HG03442 (cell line): ENCODE measurements around the gene RSRC1.
A peak's percentile ranks its signal among the peaks of the same experiment; 100 is the strongest.
"Not testable (repeated sequence)": the region's sequence is repeated elsewhere in the genome, so short reads cannot be mapped to it uniquely, and the experiment has no call there.

Experiments used
- ATAC-seq: cut with Tn5 transposase; IDR thresholded peaks from one replicate; pipeline ENCODE4 v1.9.1; 2021; ENCODE audit warnings: mild to moderate bottlenecking, moderate library complexity; ENCODE audit not compliant: unreplicated experiment

The RSRC1 gene

DNA sequence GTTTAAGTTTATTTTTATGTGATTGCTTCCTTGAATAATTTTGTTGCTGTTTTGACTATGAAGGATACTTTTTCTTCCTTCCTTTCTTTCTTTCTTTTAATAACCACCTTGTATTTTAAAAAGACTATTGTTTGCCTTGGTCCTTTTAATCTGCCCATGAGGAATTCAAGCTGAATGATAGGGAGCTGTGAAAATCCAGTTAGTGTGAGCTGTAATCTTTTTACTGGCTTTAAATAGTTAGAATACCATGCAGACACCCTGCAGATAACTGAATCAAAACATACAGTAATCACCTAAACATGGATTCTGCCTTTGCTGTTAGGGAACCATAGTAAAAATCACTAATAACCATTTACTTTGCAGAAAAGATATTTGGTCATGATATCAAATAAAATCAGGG lies 110.7 kb downstream of the RSRC1 start:
- no peak for ATAC-seq

DNA sequence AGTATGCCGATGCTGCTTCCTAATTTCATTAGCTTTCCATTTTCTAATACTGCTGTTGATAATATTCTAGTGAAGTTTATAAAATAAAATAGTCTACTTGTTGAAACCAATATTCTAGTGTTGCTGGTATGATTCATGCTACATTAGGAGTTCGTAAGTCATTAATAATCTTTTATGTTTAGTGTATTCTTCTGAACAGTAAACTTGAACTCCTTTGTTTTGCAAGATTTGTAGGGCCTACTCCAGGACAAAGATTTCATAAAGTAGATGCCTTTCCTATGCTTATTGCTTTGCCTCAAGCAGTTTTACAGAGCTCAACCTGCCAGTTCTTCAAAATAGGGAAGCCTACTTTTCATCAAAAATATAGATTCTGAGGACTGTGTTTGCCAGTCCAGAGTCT lies 111.5 kb downstream of the RSRC1 start:
- no peak for ATAC-seq

DNA sequence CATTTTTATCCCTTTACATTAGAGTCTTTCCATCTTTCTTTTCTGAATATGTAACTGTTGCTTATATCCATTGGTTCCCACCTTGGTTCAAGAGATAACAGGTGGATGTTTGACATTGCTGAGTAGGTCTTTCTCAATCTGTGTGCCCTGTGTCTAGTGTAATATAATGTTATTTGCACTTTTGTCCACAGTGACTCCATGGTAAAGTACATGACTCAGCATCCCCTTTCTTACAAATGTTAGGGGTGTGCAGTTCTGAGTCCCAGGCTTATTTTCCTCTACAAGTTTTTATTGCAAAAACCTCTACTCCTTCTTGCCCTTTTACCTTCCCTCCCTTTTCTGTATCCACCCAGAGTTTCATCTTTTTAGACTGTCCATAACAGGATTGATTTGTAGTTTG lies 116.5 kb downstream of the RSRC1 start:
- no peak for ATAC-seq

DNA sequence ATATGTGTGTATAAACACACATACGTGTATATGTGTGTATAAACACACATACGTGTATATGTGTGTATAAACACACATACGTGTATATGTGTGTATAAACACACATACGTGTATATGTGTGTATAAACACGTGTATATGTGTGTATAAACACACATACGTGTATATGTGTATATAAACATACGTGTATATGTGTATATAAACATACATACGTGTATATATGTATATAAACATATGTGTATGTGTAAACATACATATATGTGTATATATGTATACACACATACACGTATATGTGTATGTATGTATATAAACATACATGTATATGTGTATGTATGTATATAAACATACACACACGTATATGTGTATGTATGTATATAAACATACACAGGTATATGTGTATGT lies 119.1 kb downstream of the RSRC1 start:
- ATAC-seq = not testable (repeated sequence)

DNA sequence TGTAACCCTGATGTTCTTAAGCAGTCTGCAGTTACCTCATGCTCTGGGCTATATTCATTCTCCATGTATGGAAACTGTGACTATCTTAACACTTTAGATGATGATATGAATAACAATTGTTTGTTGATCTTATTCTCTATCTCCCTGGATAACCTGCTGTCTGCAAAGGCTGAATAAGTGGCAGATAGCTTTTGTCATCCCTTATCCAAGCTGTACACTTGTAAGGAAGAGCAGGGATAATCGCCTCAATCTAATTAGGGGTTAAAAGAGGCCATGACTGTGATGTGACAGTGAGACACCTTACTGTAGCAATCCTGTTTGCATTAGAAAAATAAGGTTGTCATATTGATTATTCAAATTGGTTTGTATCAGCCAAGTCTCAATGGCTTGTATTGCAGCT lies 123.9 kb downstream of the RSRC1 start:
- ATAC-seq = no peak

DNA sequence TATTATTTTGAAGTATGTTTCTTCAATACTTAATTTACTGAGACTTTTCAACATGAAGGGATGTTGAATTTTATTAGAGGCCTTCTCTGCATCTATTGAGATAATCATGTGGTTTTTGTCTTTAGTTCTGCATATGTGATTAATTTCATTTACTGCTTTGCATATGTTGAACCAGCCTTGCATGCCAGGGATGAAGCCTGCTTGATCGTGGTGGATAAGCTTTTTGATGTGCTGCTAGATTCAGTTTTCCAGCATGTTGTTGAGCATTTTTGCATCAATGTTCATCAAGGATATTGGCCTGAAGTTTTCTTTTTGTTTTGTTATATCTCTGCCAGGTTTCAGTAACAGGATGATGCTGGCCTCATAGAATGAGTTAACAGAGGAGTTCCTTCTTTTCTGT lies 134.4 kb downstream of the RSRC1 start:
- ATAC-seq = no peak

DNA sequence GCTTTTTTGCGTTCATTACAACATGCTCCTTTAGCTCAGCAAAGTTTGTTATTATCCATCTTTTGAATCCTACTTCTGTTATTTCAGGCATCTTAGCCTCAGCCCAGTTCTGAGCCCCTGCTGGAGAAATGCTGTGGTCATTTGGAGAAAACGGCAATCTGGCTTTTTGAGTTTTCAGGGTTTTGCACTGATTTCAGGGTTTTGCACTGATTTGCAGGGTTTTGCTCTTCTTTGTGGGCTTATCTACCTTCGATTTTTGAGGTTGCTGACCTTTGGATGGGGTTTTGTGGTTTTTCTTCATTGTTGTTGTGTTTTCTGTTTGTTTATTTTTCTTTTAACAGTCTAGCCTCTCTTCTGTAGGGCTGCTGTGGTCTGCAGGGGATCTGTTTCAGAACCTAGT lies 137.4 kb downstream of the RSRC1 start:
- no peak for ATAC-seq

DNA sequence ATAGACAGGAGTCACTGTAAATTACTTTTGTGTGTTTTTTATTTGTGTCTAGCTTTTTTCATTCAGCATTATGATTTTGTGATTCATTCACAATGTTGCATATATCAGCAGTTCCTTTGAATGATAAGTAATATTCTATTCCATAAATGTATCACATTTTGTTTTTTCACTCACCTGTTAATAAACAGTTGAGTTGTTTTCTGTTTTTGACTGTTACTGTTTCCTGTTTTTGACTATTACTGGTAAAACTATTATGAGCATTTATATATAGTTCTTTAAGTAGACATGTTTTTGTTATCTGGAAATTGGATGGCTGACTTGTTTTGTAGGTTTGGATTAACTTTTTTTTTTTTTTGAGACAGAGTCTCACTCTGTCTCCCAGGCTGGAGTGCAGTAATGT lies 138.4 kb downstream of the RSRC1 start:
- ATAC-seq = peak; percentile 47

DNA sequence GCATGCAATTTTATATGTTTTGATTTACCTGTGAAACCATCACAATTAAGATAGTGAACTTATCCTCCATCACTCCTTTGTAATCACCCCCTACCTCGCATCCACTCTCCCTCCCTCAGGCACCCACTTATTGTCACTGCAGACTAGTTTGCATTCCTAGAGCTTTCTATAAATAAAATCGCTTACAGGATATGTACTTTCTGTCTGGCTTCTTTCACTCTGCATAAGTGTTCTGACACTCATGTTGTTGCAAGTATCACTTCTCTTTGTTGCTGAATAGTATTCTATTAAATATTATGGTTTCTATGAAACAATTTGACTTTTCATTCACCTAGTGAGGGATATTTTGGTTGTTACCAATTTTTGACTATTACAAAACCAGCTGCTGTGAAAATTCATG lies 139.3 kb downstream of the RSRC1 start:
- ATAC-seq = peak; percentile 60

DNA sequence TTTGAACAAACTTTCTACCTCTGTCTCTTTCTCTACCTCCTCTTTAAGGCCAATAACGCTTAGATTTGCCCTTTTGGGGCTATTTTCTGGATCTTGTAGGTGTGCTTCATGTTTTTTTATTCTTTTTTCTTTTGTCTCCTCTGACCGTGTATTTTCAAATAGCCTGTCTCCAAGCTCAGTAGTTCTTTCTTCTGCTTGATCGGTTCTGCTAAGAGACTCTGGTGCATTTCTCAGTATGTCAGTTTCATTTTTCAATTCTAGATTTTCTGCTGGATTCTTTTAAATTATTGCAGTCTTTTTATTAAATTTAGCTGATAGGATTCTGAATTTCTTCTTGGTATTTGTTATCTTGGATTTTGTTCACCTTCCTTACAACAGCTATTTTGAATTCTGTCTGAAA lies 148.7 kb downstream of the RSRC1 start:
- no peak for ATAC-seq

DNA sequence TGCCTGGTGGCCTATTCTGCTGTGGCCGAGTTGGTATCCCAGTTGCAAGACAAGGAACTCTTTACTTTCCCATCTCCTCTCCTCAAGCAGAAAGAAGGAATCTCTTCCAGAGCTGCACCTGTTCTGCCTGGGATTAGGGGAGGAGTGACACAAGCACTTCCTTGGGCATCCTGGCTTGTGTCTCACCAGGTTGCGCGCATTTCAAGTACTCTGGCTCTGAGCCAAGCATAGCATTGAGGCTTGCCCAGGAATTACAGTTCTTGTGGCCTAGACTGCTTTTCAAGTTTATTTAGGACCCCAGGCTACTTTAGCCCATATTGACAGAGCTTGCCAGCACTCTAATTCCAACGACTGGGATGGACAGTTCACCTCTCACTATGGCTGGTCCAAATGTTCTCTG lies 150.5 kb downstream of the RSRC1 start:
- no peak for ATAC-seq

DNA sequence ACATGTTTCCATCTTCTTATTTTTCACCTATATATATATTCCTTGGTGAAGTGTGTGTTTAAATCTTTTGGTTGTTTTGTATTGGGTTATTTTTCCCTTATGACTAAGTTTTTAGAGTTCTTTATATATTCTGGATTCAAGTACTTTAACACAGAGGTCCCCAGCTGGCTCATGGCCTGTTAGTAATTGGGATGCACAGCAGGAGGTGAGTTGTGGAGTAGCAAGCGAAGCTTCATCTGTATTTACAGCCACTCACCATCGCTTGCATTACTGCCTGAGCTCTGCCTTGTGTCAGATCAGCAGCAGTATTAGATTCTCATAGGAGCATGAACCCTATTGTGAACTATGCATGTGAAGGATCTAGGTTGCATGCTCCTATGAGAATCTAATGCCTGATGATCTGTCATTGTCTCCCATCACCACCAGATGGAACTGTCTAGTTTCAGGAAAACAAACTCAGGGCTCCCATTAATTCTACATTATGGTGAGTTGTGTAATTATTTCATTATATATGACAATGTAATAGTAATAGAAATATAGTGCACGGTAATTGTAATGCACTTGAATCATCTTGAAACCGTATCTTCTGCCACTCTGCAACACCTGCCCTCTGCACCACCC lies 151.6 kb downstream of the RSRC1 start:
- no peak for ATAC-seq

DNA sequence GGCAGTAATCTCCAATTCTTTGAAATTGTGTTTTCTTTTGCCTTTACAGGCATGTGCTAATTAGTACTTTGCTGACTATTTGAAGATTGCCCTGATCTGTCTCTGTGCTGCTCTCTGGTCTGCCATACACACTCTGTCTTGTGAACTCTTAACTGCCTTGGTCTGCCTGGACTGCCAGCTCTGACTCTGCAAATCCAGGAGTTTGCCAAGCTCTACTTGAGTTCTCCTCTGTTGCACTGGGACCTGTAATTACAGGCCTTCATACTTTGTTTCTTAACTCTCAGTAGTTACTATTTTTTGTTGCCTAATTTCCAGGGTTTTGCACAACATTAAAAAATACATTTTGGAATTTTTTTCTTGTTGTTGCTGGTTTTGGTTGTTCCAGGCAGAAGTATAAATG lies 155.0 kb downstream of the RSRC1 start:
- no peak for ATAC-seq

DNA sequence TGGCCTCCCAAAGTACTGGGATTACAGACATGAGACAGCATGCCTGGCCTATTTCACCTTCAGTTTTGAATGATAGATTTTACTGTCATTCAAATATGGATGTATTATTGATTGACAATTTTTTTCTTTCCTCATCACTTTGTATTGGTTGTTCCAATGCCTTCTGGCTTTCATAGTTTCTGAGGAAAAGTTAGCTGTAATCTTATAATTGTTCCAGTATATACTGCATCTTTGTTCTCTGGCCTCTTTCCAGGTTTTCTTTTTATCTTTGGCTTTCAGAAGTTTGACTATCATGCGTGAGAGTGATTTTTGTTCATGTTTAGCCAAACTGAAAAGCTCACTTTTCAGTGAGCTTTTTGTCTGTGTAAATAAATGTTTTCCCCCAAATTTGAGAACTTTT lies 157.1 kb downstream of the RSRC1 start:
- no peak for ATAC-seq

DNA sequence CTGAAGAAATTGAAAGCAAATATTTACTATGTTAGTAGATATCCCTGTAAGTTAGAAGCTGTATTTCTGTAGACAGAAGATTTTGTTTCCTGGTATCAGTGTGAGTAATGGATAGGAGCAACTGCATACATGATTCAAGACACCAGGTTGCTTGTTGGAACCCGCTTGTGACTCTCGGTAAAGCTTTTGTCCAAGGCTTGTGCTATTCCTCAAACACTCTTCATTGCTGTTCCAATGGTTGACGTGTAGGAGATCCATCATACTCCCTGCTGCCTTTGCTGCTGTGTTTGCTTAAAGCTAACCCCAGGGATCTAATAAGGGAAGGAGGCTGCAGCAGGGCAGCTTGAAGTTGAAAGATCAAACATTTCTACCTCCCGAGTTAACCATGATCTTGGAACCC lies 160.1 kb downstream of the RSRC1 start:
- ATAC-seq = no peak

DNA sequence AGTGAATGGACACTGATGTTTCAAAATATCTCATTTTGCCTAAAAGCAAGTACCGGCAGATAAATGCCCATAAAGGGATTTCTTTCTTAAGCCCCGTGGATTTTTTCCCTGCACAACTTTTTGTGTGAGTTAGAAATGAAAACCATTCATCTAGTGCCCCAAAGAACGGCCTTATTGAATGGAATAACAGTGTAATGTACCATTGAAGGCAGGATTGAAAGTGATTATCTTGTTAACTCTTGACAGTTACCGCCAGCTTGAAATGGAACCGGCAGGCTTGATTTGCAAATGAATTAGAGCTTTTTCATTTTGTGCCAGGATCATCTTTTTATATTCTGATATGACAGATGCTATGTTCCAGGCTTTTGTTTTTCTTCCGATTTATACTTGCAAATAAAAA lies 162.2 kb downstream of the RSRC1 start:
- no peak for ATAC-seq

DNA sequence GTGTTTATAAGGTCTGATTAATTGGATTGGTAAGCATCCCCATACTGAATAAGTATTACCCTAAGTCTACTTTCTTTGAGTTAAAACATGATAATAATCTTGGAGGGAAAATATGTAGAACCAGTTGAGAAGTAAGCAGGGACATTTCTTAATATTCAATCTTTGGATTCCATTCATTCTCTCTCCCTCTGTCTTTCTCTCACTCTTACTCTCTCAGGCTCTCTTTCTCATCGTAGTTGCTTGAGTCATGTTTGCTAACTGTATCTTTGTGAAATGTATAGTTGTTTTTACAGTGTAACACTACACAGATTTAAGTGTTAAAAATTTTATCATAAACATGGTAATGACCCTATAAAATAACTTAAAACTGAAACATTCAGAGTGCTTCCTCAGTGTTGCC lies 163.8 kb downstream of the RSRC1 start:
- ATAC-seq = no peak

DNA sequence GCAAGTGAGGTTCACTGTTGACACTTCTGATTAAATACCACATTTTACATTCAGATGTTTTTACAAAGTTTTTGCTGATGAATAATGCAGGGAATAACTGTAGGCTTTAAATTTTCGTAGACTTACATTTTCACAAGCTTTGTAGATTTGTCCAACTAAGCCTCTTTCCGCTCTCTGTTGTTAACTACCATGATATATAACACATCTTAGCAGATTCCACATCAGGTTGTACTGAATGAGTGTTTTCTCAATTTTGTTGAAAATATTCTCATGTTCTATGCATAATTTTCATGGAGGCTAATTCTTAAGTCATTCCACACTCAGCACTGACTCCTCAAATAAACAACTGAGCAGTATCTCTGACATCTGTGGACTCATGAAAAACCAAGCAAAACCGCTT lies 168.3 kb downstream of the RSRC1 start:
- no peak for ATAC-seq

DNA sequence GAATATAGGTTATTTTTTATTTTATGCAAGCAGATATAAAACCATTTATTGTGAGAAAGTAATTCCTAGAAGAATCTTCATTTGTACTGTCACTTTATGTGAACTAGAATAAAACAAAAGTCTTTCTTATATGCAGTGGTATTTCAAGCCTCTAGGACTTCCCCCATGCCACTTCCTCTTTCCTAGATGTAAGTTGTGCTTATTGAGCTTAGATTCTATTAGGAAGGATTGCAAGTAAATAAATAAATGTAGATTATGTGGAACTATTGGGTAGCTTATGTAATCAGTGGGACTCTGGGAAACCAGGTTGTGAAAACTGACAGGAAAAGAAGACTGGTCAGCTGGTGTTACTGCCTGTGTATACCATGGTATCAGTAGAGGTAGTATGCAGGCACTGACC lies 169.7 kb downstream of the RSRC1 start:
- no peak for ATAC-seq

DNA sequence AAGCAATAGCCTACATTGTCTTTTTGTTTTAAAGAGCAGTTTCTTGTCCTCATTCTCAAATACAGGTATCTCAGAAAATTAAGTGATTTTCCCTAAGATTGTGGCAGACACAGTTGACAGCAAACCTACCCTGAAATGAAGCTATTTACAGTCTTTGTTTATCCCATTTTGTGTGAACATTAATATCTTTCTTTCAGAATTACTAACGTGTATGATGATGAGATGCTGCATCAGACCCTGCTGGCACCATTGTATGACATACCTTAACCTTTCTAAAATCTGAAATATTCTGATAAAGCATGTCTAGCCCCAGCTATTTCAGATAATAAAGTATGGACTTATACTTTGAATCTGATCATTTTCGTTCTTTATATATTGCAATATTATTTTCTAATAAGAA lies 185.9 kb downstream of the RSRC1 start:
- ATAC-seq = no peak

DNA sequence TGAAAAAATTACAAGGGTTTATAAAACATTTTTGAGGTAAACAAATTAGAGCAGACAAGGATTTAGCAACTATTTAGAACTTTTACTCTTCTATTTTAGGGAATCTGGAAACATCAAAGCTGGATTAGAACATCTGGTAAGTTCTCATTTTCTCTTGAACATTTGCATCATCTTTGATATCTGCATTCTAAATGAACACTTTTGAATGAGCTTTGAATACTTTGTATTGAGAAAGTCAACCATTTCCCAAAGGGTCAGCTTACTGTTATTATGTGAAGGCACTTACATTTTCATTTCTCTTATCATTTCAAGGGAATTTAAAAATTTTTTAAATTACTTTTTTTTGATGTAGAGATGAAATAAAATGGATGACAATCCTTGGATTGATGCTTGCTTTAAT lies 188.1 kb downstream of the RSRC1 start:
- no peak for ATAC-seq

DNA sequence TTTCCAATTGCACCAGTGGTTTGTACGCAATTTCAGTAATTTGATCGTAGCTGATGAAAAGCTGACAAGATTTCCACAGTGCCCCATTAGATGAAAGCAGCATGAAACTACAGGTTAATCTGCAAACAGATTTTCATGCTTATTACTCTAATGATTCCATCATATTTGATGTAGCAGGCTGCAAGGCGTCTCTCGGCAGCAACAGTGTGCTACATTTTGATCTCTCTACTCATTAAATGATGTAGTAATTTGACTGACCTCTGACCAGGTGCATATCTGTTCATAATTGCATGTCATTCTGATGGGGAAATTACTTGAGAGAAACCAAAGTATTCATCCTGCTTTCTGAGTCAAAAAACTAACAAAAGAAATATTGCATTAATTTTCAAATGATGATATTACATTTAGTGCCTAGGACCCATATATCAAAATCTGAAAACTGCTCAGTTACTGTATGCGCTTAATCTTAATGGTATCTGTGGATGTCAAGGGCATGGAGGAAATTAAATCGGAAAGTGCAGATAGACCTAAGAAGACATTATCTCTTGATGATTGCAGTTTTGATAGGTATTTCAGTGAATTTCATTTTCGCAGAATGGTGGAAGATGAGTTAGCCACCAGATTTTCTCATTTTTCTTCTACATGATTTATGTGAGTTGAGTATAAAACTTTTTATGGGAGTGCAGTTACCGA lies 198.5 kb downstream of the RSRC1 start:
- no peak for ATAC-seq

DNA sequence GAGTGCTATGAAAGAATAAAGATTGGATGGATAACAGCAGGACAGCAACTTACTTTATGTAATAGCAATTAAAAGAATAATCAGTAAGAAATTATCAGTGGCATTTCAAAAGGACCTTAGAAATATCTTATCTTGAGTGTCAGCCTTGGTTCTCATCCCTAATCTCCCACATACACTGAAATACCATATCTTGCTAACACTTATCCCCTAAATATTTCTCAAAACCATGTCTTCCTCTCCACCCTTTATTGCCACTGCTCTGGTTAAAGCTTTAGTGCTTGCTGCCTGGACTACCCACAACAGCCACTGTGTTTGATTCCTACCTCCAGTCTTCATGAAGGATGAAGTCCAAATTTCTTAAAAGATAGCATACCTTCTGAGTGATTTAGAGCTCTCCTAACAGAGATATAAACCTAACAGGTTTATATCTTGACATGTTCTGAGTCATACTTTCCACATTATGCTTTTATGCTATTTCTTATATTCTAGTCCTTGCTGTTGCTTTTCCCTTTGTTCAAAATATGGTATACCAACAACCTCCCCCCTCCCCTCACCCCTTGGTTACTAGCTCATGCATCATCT lies 202.8 kb downstream of the RSRC1 start:
- no peak for ATAC-seq
